ENCODE results near the gene INPP4B.
A peak's percentile ranks its signal among the peaks of the same experiment; 100 is the strongest.
"Not testable (repeated sequence)": the region's sequence is repeated elsewhere in the genome, so short reads cannot be mapped to it uniquely, and the experiment has no call there.

Gene INPP4B

GRCh38 chr4:142663828-142664227 is 182.3 kb downstream of the INPP4B start:
- DNase-seq, result no peak

- DNase-seq, result no peak
These were observed 185.4 kb downstream of the INPP4B start for GRCh38 chr4:142660728-142661127.

- no peak for DNase-seq
These were observed 189.9 kb downstream of the INPP4B start for GRCh38 chr4:142656178-142656577.

- no peak for DNase-seq
These were observed 197.7 kb downstream of the INPP4B start for GRCh38 chr4:142648378-142648777.

- no peak for DNase-seq
These were observed 200.5 kb downstream of the INPP4B start for GRCh38 chr4:142645475-142646108.

GRCh38 chr4:142644628-142645027 is 201.5 kb downstream of the INPP4B start:
- not testable (repeated sequence) for DNase-seq

- DNase-seq, result no peak
These were observed 208.5 kb downstream of the INPP4B start for GRCh38 chr4:142637614-142638013.

GRCh38 chr4:142631836-142632235 is 214.3 kb downstream of the INPP4B start:
- DNase-seq, result no peak

- DNase-seq, result peak in 1 of 2 experiments; percentile 48
These were observed 230.8 kb downstream of the INPP4B start for GRCh38 chr4:142615324-142615665.

GRCh38 chr4:142614621-142615323 is 231.3 kb downstream of the INPP4B start:
- DNase-seq, result peak in 1 of 2 experiments; percentile 21

- DNase-seq, result no peak
These were observed 238.1 kb downstream of the INPP4B start for GRCh38 chr4:142607976-142608375.

GRCh38 chr4:142600952-142601351 is 245.1 kb downstream of the INPP4B start:
- DNase-seq, result no peak

GRCh38 chr4:142598132-142598531 is 248.0 kb downstream of the INPP4B start:
- no peak for DNase-seq

- no peak for DNase-seq
These were observed 249.5 kb downstream of the INPP4B start for GRCh38 chr4:142596595-142596994.

GRCh38 chr4:142596121-142596520 is 250.0 kb downstream of the INPP4B start:
- DNase-seq, result no peak

GRCh38 chr4:142595222-142595871 is 250.8 kb downstream of the INPP4B start:
- DNase-seq, result no peak

GRCh38 chr4:142585411-142585810 is 260.7 kb downstream of the INPP4B start:
- DNase-seq, result no peak

- DNase-seq, result no peak
These were observed 262.4 kb downstream of the INPP4B start for GRCh38 chr4:142583708-142584107.

GRCh38 chr4:142582340-142582739 is 263.8 kb downstream of the INPP4B start:
- no peak for DNase-seq

- DNase-seq, result no peak
These were observed 264.2 kb downstream of the INPP4B start for GRCh38 chr4:142581881-142582280.

GRCh38 chr4:142579443-142579842 is 266.7 kb downstream of the INPP4B start:
- no peak for DNase-seq

GRCh38 chr4:142574306-142574705 is 271.8 kb downstream of the INPP4B start:
- no peak for DNase-seq

- DNase-seq, result no peak
These were observed 274.0 kb downstream of the INPP4B start for GRCh38 chr4:142572071-142572470.
